Measurements from ENCODE around the gene PPAT. TPM values are rescaled to one million over a fixed set of nuclear protein-coding genes. Genes with fewer than 3 reads are reported as not detected.
A peak's percentile ranks its signal among the peaks of the same experiment; 100 is the strongest.

Gene PPAT
- total and polyA plus RNA-seq, 2 experiments from 2014 or later: 63.0 to 96.8 TPM

DNA sequence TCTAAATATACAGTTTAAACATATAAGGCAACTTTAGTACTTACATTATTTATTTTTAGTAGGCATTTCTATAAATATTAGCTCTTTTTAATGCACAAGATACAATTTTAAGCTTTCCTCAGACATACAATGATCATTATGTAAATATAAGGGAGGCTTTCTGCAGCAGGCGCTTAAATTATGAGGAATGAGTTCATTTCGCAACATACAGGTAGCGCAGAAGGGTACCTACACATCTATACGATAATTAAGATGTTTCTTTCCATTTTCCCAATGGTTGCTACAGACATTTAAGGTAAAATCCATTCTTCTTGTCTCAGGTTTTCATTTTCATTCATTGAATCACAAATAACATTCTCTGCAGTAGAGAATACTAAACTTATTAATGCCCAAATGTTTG is 49.3 kb downstream of the PPAT start (continued):
- TF ChIP-seq, protein P1, sequence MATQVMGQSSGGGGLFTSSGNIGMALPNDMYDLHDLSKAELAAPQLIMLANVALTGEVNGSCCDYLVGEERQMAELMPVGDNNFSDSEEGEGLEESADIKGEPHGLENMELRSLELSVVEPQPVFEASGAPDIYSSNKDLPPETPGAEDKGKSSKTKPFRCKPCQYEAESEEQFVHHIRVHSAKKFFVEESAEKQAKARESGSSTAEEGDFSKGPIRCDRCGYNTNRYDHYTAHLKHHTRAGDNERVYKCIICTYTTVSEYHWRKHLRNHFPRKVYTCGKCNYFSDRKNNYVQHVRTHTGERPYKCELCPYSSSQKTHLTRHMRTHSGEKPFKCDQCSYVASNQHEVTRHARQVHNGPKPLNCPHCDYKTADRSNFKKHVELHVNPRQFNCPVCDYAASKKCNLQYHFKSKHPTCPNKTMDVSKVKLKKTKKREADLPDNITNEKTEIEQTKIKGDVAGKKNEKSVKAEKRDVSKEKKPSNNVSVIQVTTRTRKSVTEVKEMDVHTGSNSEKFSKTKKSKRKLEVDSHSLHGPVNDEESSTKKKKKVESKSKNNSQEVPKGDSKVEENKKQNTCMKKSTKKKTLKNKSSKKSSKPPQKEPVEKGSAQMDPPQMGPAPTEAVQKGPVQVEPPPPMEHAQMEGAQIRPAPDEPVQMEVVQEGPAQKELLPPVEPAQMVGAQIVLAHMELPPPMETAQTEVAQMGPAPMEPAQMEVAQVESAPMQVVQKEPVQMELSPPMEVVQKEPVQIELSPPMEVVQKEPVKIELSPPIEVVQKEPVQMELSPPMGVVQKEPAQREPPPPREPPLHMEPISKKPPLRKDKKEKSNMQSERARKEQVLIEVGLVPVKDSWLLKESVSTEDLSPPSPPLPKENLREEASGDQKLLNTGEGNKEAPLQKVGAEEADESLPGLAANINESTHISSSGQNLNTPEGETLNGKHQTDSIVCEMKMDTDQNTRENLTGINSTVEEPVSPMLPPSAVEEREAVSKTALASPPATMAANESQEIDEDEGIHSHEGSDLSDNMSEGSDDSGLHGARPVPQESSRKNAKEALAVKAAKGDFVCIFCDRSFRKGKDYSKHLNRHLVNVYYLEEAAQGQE (IDR thresholded peaks at IDR 0.05; ENCODE audit: unreplicated experiment): no peak
- no peak for TF ChIP-seq ZNF114 (CRISPR knock-in tag; IDR thresholded peaks at IDR 0.05)
- no peak for TF ChIP-seq JUNB (IDR thresholded peaks at IDR 0.05; ENCODE audit: unreplicated experiment)
- TF ChIP-seq NANOG (IDR thresholded peaks at IDR 0.05; ENCODE audit: borderline replicate concordance): no peak
- no peak for TF ChIP-seq EZH2 (IDR thresholded peaks at IDR 0.05; ENCODE audit: low read depth, unreplicated experiment)
- no peak for TF ChIP-seq EZH2phosphoT487 (IDR thresholded peaks at IDR 0.05; ENCODE audit: unreplicated experiment)
- no peak for TF ChIP-seq STAT1 (IDR thresholded peaks at IDR 0.05; ENCODE audit: unreplicated experiment)
- TF ChIP-seq, protein P2, sequence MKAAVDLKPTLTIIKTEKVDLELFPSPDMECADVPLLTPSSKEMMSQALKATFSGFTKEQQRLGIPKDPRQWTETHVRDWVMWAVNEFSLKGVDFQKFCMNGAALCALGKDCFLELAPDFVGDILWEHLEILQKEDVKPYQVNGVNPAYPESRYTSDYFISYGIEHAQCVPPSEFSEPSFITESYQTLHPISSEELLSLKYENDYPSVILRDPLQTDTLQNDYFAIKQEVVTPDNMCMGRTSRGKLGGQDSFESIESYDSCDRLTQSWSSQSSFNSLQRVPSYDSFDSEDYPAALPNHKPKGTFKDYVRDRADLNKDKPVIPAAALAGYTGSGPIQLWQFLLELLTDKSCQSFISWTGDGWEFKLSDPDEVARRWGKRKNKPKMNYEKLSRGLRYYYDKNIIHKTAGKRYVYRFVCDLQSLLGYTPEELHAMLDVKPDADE (IDR thresholded peaks at IDR 0.05): no peak

DNA sequence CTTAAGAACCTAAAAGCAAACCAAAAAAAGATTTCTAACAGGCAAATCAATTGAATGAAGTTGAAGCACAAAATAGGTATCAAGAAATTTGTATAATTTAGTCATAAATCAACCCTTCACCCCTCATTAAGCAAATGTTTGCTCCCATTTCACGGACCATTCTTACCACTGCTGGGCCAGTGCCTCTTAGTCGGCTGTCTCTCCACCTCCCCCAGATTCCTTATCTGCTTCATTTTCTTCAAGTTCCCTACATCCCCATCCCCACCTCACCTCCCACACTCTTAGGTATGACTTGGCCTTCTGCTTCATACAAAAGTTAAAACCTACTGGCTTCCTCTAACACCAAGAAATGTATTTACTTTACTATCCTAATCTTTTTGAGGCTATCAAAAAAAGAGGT is 60.0 kb downstream of the PPAT start:
- H3K4me3 ChIP-seq: no peak overlapping the region
- Mint-ChIP-seq H3K4me3 (no peak overlapping the region), H3K9me3 (no peaks in the 10 kb centered on the region), H3K36me3 (ENCODE audit: low read depth) (peaks cover 6% of the 10 kb centered on the region; the same call in 2 of the 3 replicates), H3K4me1 (no peaks in the 10 kb centered on the region), H3K27me3 (ENCODE audit: insufficient read depth, low read depth, poor library complexity) (no peaks in the 10 kb centered on the region), H3K27ac (0 out of 2 replicates have a peak overlapping the region, but pooled peaks have one; percentile 21)
- DNase-seq (ENCODE audit: low spot score) (no peak), ATAC-seq (no peak)
- H3K4me1 ChIP-seq (ENCODE audit: insufficient read depth): no peaks in the 10 kb centered on the region
- H4K20me1 ChIP-seq (replicated peaks; ENCODE audit: insufficient read depth): no peaks in the 10 kb centered on the region
- H3K9me2 ChIP-seq (ENCODE audit: insufficient read depth): no peaks in the 10 kb centered on the region
- H3K27me3 ChIP-seq (ENCODE audit: insufficient read depth): no peaks in the 10 kb centered on the region
- peaks cover under 1% of the 10 kb centered on the region; the same call in 1 of the 2 replicates for H3K36me3 ChIP-seq (ENCODE audit: insufficient read depth)
- H3K79me2 ChIP-seq (replicated peaks; ENCODE audit: insufficient read depth): no peaks in the 10 kb centered on the region
- no peaks in the 10 kb centered on the region for H3F3A ChIP-seq (replicated peaks; ENCODE audit: low read depth)
- no peak overlapping the region for H2AFZ ChIP-seq
- no peak overlapping the region for H3K27ac ChIP-seq (ENCODE audit: low read depth)
- no peak overlapping the region for H3K4me2 ChIP-seq
- TF ChIP-seq EZH2 (IDR thresholded peaks at IDR 0.05; ENCODE audit: low read depth, unreplicated experiment): no peak
- TF ChIP-seq, protein P3, sequence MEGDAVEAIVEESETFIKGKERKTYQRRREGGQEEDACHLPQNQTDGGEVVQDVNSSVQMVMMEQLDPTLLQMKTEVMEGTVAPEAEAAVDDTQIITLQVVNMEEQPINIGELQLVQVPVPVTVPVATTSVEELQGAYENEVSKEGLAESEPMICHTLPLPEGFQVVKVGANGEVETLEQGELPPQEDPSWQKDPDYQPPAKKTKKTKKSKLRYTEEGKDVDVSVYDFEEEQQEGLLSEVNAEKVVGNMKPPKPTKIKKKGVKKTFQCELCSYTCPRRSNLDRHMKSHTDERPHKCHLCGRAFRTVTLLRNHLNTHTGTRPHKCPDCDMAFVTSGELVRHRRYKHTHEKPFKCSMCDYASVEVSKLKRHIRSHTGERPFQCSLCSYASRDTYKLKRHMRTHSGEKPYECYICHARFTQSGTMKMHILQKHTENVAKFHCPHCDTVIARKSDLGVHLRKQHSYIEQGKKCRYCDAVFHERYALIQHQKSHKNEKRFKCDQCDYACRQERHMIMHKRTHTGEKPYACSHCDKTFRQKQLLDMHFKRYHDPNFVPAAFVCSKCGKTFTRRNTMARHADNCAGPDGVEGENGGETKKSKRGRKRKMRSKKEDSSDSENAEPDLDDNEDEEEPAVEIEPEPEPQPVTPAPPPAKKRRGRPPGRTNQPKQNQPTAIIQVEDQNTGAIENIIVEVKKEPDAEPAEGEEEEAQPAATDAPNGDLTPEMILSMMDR (conservative IDR thresholded peaks at IDR 0.05; ENCODE audit: low read depth in 2 of 2): no peak
- no peak for TF ChIP-seq ZNF114 (CRISPR knock-in tag; IDR thresholded peaks at IDR 0.05)
- TF ChIP-seq, protein P1 (IDR thresholded peaks at IDR 0.05; ENCODE audit: unreplicated experiment): no peak
- no peak for TF ChIP-seq POLR2AphosphoS5 (IDR thresholded peaks at IDR 0.05; ENCODE audit: low read depth)
- TF ChIP-seq NANOG (IDR thresholded peaks at IDR 0.05; ENCODE audit: borderline replicate concordance): no peak

Measured in GM23338 (cell line).